ENCODE data around the gene CPNE9.

The CPNE9 gene

GRCh38 chr3:9703736-9704346, at the start of gene CPNE9:
Gene CPNE9, plus strand, starts transcription at chr3:9703833. Its CDS starts 164 bp downstream, at chr3:9703997.
- no peak for DNase-seq (ENCODE audit: low read depth)

GRCh38 chr3:9659849-9660248, 43.8 kb upstream of the CPNE9 start:
- DNase-seq (ENCODE audit: low read depth): no peak

- DNase-seq (ENCODE audit: low read depth): no peak
Observed at GRCh38 chr3:9660972-9661371, 42.7 kb upstream of the CPNE9 start.

- DNase-seq (ENCODE audit: low read depth): no peak
Observed at GRCh38 chr3:9664119-9664751, 39.4 kb upstream of the CPNE9 start.

GRCh38 chr3:9666704-9667445, 36.8 kb upstream of the CPNE9 start:
- no peak for DNase-seq (ENCODE audit: low read depth)

- no peak for DNase-seq (ENCODE audit: low read depth)
Observed at GRCh38 chr3:9669277-9669676, 34.4 kb upstream of the CPNE9 start.

GRCh38 chr3:9669720-9670432, 33.8 kb upstream of the CPNE9 start:
- no peak for DNase-seq (ENCODE audit: low read depth)

GRCh38 chr3:9673082-9673481, 30.6 kb upstream of the CPNE9 start:
- no peak for DNase-seq (ENCODE audit: low read depth)

GRCh38 chr3:9673752-9674151, 29.9 kb upstream of the CPNE9 start:
- no peak for DNase-seq (ENCODE audit: low read depth)

GRCh38 chr3:9675736-9676290, 27.8 kb upstream of the CPNE9 start:
- DNase-seq (ENCODE audit: low read depth): no peak

- no peak for DNase-seq (ENCODE audit: low read depth)
Observed at GRCh38 chr3:9676785-9677184, 26.8 kb upstream of the CPNE9 start.

- no peak for DNase-seq (ENCODE audit: low read depth)
Observed at GRCh38 chr3:9678493-9678892, 25.1 kb upstream of the CPNE9 start.

- no peak for DNase-seq (ENCODE audit: low read depth)
Observed at GRCh38 chr3:9679476-9680080, 24.1 kb upstream of the CPNE9 start.

- DNase-seq (ENCODE audit: low read depth): no peak
Observed at GRCh38 chr3:9681011-9681722, 22.5 kb upstream of the CPNE9 start.

- no peak for DNase-seq (ENCODE audit: low read depth)
Observed at GRCh38 chr3:9681723-9682081, 21.9 kb upstream of the CPNE9 start.

- no peak for DNase-seq (ENCODE audit: low read depth)
Observed at GRCh38 chr3:9682096-9682495, 21.5 kb upstream of the CPNE9 start.

GRCh38 chr3:9683426-9683825, 20.2 kb upstream of the CPNE9 start:
- DNase-seq (ENCODE audit: low read depth): no peak

GRCh38 chr3:9685216-9686049, 18.2 kb upstream of the CPNE9 start:
- no peak for DNase-seq (ENCODE audit: low read depth)

- no peak for DNase-seq (ENCODE audit: low read depth)
Observed at GRCh38 chr3:9686050-9686550, 17.5 kb upstream of the CPNE9 start.

GRCh38 chr3:9686703-9687102, 16.9 kb upstream of the CPNE9 start:
- DNase-seq (ENCODE audit: low read depth): no peak
